Measurements from ENCODE around the gene SCRN1.

Gene SCRN1

DNA sequence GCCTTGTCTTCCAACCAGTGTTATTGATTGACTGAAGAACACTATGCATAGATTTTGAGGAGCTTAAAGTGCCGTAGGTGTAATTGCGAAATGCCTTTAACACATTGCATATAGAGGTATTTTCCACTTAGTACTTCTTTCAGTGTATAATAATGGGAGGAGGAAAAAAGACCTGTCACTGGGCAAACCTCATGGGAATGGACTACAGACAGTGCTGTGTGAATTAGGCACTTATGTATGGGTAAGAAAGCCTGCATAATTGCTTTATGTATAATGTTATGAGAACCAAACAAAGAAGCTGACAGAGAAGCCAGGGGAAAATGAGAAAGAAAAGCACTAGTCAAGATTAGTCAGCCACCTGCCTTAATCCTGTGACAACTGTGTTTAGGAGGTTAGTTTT lies 12.4 kb upstream of the SCRN1 start:
- DNase-seq: no peak

DNA sequence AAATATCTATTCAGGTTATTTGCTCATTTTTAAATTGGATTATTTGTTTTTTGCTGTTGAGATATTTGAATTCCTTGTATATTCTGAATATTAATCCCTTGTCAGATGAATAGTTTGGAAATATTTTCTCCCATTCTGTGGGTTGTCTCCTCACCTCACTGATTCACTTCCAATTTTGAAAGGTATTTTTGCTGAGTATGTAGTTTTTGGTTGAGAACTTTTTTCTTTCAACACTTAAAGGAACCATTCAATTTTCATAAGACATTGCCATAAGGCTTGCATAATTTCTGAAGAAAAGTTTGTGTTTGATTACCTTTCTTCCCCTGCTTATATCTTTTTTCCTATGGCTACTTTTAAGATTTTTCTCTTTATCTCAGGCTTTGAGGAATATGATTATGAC lies 8.9 kb upstream of the SCRN1 start:
- DNase-seq: no peak

DNA sequence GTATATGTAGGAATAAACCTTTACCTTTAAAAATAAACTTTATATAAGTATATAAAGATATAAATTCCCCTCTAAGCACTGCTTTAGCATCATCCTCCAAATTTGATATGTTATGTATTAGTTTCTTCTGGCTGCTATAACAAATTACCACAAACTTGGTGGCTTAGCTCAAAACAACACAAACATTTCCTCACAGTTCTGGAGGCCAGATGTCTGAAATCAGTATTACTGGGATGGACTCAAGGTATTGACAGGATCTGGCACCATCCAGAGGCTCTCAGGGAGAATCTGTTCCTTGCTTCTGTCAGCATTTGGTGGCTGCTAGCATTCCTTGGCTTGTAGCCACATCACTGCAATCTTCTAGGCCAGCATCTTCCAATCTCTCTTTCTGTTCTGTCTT lies 6.7 kb upstream of the SCRN1 start:
- no peak for DNase-seq

DNA sequence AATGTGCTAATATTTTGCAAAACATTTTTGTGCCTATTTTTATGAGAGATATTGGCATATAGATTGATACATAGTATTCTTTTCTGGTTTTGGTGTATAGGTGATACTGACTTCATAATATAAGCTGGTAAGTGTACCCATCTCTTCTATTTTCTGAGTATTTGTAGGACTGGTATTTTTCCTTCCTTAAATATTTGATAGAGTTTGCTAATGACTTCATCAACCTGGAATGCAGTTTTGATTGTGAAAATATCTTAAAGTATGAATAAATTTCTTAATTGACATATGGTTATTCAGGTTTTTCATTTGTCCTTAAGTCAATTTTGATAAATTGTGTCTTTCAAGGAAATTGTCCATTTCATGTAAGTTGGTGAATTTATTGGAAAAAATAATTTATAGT lies 6.1 kb upstream of the SCRN1 start:
- DNase-seq: no peak

DNA sequence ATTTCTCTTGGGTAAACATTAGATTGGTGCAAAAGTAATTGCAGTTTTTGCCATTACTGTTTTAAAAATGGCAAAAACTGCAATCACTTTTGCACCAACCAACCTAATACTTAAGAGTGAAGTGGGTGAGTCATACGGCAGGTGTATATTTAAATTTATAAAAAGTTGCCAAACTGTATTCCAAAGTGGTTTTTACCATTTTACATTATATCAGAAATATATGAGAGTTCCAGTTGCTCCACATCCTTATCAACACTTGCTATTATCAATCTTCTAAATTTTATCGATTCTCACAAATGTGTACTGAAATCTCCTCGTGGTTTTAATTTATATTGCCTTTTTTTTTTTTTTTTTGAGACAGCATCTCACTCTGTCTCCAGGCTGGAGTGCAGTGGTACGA lies 3.5 kb upstream of the SCRN1 start:
- no peak for DNase-seq

DNA sequence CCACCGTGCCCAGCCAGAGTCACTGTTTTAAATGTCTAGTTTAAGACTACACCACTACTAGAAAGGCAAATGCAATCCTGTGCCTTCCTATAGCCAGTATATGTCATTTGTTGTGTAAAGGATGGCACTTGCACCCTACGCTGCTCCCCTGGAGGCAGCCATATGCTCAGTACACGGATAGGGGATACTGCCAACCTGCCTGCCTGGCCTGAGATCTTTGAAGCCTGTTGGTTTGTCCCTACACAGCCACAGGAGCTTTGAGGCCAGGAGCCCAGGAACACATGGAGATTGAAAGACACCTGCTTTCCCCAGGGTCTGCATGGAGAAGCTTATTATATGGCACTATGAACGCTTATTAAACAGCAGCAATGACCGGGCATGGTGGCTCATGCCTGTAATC lies 2.3 kb upstream of the SCRN1 start:
- DNase-seq: no peak

DNA sequence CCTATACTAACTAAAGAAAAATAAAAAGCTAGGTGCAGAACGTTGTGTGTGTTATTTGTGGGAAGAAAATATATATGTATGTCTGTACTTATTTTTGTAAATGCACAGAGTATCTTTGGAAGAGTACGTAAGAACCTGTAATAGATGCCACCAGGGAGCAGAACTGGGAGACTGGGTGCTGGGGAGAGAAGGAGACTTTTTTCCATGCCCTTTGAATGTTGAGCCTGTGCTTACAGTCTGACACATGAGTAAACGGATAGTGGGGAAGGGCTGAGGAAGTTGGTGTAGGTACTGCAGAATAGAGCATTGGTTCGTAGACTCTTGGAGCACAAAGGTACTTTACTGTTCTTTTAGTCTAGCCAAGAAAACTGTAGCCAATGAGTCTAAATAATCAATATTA lies 1.3 kb upstream of the SCRN1 start:
- no peak for DNase-seq

DNA sequence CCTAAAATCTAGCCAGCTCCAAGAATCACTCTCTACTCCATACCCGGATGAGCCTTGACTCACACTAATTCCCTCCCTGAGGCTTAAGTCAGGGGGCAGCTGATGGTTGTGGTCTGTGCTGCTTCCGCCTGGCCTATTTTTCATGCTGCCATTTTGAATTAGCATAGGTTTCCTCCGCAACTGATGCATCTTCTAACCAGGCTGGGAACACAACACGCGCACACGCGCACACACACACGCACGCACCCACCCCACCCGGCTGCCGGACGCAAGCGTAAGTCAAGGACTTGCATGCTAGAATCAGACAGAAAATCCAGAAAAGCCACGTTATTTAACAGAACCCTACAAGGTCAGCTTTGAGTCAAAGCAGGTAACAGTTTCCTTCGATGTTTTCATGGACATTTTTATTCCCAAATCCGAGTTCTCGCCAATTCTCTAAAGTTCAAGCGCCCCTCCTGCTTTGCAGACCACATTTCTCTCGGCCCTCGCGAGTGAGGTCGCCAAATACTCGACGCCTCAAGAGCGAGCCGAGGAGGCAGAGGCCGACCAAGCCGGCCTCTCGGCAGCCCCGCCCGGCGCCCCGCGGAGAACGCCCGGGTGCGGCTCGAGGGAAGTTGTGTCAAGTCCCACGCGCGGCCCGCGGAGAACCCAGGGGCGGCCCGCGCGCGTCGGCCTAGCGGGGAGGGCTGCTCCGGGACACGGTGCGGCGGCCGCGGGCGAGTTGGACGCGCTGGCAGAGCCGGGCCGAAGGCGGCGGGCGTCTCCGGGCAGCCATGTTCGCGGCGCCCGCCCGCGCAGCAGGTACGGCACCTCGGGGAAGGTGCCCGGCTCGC lies 961 bp downstream of the SCRN1 start:
- DNase-seq: peak; percentile 26 to 28

DNA sequence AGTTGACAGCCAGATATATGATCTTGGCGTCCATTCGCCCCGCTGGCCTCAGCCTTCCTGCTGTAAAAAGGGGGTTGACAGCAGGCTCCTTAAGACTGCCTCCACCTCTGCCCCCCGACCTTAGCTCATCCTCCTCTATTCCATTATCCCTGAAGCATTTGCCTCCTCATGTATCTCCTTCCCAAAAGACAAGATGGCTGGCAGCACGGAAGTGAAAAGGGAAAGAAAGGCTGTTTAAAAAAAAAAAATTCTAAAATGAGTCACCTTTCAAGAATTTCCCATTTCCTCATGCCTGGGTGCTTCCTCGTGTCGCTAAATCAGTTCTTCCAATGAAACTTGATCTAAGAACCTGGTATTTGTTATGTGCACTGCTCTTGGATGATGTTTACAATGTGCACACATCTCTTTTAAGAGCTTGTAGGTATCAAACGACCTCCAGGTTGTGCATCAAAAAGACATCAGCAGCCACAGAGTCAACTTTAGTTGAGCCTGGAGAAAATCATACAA lies 1.7 kb downstream of the SCRN1 start:
- no peak for DNase-seq

DNA sequence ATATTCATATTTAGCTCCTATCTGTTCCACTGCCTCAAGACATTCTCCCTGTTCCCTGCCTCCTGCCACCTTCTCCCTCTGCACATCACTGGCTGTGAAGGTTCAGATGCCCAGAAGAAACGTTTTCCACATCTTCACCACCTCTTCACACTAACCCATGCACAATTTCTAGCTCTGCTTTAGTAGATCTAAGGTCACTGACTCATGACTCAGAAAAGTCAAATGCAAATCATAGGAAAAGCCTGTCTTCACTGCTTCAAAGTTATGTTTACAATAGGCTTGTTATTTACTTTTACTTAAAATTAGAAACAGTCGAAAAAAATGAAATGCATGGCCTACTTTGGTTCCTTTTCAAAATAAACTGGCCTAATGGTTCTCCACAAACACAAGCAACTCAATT lies 2.5 kb downstream of the SCRN1 start:
- no peak for DNase-seq

DNA sequence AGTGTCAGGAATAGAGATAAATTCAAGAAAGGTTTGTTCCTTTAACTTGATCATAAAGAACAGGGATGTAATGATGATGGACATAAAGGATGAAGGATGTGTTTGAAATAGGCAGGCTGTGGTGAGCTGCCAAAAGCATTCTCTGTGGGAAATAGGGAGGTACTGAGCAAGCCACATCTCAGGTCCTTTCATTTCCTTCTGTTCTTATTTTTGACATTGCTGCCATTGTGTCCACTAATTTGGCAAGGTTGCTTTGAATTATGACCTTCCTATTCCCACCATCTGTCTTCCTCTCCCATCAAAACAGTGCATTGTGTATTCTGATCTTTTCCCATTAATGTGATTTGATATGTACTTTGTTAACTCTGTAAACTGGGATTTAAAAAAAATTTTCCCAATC lies 9.4 kb downstream of the SCRN1 start:
- no peak for DNase-seq

DNA sequence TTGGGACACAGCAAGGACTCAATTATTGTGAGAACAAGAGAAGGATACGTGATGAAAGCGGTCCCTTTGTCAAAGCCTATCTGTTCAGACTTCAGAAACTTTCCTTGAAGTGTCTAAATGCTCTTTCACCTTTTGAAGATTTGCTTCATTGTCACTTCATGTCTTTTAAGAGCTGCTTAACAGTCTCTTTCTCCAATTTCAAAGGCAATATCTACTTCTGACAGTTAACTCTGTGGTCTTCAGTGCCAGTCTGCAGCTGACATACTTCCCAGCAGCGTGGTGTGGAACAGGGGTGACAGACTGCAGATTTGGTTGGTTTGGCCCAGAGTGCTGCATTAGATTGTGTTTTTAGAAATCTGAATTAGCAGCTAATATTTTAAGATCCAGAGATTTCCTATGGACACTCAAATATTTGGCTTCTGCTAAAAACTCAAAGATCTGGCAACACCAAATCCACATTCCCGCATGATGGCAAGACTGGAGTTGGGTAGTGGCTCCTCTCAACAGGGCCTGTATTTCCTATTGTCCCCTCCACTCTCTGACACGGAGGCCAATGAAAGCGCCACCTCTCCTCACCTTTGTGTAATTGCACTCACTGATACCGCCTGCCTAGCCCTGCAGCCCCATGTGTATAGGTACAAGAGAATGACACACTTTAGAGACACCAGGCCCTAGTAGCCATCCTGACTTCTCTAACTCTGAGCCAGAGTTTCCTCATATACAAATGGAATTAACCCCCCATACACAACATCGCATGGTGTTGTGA lies 11.5 kb downstream of the SCRN1 start:
- no peak for DNase-seq

DNA sequence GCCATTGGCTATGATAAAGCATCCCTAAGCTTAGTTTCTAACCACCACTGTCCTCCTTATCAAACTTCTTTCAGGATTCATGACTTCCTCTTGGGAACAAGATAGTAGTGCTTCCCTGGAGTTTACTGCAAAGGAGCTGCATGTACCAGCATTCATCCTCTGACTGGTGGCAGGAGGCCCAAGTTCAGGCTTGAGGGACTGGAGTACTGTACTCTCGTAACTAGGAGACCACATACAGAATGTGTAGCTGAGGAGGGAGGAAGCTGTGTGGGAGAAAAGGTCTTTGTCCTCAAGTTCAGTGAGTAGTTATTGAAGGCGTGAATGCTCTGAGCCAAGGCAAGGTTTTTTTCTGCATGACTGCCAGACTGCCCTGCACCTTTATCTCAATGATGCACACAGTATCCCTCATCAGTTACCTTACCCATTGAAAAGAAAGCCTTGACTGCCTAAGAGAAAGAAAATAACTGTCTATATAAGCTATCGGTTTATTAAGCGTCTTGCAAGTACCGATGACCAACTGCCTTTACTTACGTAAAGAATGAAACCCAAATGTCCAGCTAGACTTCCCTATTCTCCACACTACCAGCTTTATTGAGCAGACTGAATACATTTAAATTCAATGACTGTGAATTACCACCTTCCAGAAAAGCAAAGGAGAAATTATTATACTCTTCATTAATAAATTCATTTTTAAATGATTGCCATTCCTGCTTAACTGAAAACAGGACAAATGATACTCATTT lies 12.8 kb downstream of the SCRN1 start:
- DNase-seq: no peak

DNA sequence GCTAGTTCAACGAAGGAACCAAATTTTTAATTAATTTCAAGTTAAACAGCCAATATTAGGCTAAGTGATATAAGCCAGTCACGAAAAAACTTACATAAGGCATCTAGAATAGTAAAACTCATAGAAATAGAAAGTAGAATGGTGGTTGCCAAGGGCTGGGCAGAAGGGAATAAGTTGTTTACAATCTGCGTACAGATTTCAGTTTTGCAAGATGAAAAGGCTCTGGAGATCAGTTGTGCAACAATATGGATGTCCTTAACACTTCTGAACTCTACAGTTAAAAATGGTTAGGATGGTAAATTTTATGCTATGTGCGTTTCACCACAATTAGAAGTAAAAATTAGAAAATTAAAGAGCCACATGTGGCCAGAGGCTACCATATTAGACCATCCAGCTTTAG lies 13.3 kb downstream of the SCRN1 start:
- DNase-seq: no peak

DNA sequence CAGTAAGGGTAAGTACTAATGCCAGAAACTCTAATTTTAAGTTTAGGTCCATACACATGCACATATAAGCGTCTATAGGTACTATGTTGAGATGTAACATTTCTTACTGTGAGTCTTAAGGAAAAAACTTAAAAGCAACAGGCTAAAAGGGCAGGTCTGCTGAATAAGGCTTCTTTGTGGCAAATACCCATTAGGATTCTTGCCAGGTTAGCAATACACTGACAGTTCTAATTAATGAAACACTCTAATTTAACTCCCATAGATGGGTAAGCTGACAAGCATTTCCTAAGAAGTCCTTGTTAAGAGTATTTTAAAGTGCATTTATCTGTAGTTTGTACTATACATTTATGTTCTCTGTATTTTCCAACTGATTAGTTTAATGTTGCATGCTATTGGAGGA lies 14.0 kb downstream of the SCRN1 start:
- DNase-seq: no peak

DNA sequence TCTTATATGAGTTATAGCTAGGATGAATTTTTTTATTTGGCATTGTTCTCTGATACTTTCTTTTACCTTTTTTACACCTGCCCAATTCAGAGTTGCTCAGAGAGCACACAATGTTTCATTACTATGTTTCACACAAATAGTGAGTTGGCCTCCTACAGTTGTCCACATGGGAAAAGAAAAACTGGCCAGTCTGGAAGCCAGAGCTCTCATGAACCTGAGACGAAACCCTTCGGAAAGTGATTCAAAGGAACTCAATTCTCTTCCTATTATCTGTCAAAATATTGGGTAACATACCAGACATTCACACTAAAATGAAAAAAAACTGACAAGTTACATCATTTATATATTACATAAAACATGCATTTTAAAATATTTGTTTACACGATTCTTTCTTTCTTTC lies 15.3 kb downstream of the SCRN1 start:
- DNase-seq: no peak

DNA sequence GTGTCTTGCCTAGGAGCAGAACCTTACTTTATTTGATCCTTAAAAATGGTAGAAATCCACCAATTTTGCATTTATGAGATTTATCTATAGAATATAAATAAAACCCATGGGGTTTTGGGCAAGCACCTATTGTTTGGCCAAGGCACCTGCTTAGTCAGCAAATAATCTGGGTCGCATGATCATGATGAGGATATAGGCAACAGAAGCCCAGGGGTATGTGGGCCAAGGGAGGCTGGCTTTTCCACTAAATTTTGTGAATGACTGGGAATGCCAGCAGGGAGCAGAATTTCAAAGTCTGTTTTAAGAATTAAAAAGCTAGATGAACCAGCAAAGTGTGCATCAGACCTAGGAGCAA lies 17.3 kb downstream of the SCRN1 start:
- DNase-seq: no peak

DNA sequence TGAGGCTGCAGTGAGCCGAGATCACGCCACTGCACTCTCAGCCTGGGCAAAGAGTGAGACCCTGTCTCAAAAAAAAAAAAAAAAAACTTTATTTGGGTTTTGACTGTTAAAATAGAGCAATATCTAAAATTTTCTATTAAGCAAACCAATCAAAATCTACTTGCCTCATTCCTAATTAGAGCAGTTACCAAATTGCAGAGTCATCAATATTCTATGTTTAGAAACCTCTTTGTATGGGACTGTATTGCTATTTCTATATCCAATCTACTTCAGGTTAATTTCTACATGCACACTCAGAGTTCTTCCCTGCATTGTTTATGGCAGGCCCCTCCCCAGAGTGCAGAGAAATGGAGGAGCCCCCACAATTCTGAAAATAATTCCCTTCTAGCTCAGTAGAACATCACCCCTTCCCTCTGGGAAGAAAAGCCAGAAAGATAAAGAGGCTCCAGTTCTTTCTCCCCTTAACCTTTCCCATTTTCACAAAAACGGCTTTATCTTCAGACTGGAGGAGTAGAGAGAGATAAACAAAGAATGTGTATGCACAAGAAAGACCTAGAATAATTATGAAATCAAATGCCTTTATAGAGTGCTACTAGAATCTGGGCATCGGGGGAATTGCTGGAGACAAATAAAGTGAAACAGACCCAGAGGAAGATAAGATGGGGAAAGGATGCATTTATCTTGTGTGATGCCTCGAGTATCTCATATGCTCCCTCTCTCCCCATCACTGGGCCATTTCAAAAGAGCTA lies 17.9 kb downstream of the SCRN1 start:
- DNase-seq: no peak

DNA sequence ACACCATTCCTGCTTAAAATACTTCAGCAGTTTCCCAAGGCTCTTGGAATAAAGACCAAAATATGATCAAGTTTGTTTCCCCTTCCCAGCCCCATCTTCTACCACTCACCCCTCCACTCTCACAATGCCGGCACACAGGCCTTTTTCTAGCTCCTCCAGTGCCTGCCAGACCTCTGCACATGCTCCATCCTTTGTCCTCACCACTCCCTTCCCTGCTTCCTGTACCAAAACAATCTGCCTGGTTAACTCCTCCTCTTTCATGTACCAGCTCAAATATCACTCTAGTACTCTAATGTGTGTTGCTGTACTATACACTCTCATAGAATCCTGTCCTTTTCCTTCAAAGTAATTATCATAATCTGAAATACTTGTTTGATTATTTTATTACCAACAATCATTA lies 19.4 kb downstream of the SCRN1 start:
- no peak for DNase-seq

DNA sequence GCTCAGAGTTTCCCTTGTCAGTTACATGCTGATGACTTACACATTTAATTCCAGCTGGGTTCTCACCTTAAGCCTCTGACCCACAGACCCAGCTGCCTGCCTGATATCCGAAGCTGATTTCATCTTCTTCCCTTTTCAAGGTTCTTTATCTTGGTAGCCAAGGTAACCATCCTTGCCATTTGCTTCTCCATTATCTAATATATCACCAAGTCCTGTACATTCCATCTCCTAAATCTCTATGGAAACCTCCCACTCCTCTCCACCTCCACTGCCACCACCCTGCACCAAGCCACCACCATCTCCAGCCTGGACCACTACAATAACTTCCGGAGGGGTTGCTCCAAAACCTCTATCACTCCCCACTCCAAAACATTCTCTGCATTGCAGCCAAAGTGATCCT lies 19.9 kb downstream of the SCRN1 start:
- DNase-seq: no peak

DNA sequence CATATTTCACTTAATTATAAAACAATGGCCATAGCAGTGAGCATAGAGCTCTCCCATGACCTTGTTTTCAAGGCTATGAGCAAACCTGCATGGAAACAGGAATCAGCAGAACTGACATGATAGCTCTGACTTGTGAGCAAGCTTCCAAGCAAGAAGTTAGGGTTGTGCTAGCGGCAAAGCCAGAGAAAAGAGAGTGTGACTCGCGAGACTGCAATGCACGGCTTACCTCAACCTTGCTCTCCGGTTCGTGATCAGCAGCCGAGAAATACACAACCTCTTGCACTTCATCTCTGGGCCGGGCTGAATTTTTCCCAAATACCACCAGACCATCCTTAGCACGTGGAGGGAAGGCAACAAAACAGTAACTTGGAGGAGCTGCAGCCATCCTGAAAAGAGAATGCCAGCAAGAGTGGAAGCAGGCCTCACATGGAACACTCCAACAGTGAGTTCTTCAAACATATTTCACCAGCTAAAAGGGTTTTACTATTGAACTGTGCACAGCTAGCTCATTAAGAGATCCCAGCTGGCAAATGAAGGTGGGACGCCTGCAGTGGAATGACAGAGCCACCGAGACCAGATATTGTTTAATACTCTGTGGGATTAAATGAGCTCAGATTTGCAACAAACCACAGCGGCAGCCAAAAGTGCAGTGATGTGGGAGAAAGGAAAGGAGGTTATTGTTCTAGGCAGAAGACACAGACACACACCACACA lies 20.8 kb downstream of the SCRN1 start:
- DNase-seq: no peak

DNA sequence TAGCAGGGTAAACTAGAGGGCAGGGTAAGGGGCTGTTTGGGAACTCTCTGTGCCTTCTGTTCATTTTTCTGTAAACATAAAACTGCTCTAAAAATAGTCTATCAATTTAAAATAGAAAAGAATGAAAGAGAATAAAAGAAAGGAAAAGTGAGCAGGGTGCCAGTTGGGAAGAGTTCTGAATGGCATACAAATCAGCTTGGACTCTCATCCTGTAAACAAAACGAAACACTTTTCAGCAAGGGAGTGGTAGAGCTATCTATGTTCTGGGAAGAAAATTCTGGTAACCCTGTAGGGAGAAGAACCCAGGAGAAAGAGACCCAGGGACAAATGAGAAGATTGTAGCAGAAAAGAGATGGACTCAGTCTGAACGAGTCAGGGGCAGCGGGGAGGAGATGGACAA lies 24.6 kb downstream of the SCRN1 start:
- DNase-seq: no peak
